ENCODE data around the gene ANKRD29. TPM values are rescaled to one million over a fixed set of nuclear protein-coding genes. Genes with fewer than 3 reads are reported as not detected.
"Not testable (repeated sequence)": the region's sequence is repeated elsewhere in the genome, so short reads cannot be mapped to it uniquely, and the experiment has no call there.

Gene ANKRD29
- total RNA-seq, 1 donor from 2014 or later: 11.9 TPM

- no peak for DNase-seq (ENCODE audit: low spot score)
These were observed 96.7 kb downstream of the ANKRD29 start for GRCh38 chr18:23565916-23566547.

- DNase-seq (ENCODE audit: low spot score): no peak
These were observed 99.2 kb downstream of the ANKRD29 start for GRCh38 chr18:23563377-23564043.

- DNase-seq (ENCODE audit: low spot score): no peak
These were observed 102.5 kb downstream of the ANKRD29 start for GRCh38 chr18:23560186-23560585.

DNA sequence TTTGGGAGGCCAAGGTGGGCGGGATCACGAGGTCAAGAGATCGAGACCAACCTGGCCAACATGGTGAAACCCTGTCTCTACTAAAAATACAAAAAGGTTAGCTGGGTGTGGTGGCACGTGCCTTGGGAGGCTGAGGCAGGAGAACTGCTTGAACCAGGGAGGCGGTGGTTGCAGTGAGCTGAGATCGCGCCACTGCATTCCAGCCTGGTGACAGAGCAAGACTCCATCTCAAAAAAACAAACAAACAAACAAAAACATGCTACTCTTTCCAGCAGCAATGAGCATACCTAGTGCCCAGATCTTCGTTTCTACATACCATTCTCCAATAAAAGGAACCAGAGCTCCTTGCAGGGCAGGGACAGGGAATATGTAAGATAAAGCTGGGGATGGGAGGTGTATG lies 105.2 kb downstream of the ANKRD29 start:
- DNase-seq (ENCODE audit: low spot score): not testable (repeated sequence)

DNA sequence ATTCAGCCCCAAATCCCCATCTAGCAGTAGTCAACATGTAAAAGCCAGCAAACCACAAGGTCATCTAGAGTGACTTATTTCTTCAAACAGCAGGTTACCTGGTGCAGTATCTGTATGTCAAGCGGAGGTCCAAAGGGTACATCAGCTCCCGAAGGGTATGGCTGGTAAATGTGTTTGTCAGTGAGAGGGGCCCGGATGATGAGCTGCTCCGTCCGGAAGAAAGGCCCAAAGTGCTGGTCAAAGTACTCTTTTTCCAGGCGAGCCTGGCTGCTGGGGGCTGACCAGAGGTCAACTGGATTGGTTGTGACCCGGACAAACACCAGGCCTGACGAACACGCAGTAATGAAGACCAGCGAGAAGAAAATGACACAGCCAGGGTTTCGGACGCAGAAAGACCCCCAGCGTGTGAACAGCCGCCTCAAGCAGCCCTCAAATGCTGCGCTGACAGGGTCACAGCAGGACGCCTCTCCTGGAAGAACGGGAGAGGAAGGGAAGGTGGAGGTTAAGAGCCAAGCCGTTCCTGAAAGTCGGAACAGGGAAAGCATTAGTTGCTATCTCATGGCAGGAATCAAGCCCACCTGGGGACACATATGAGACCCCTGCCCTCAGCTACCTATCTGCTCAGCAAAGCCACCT lies 106.4 kb downstream of the ANKRD29 start:
- no peak for DNase-seq (ENCODE audit: low spot score)

DNA sequence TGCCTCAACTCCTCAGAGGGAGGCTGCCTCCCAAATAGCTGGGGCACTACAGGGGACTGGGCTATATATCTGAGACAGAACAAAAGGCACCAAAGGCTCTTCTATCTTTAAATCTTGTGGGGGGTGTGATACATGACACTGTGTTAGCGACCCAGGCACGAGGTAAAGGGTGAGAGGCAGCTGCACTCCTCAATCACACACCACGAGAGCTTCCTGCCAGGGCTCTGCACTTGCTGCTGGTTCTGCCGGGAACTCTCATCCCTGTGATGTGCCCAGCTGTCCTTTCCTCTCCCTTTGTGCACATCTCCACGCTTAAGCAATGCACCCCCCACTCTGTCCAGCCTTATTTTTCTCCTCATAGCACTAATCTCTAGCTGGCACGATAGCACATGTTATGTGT lies 108.8 kb downstream of the ANKRD29 start:
- DNase-seq (ENCODE audit: low spot score): no peak

DNA sequence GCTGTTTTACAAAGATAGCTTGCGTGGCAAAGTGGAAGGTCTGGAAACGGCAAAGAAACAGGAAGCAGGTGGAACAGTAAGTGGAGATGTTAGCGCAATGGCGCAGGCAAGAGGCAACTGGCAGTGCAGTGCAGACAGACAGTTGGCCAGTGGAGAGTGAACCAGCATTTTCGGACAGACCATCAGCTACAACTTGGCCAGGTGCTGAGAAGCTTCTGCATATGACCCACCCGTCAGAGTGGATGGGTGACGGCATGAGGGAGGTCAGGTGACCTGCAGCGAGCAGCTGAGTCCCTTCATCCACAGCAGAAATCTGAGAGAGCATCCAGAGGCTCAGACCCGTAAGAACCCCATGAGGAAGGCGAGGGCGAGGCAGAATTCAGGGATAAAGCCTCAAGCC lies 110.2 kb downstream of the ANKRD29 start:
- DNase-seq (ENCODE audit: low spot score): no peak

DNA sequence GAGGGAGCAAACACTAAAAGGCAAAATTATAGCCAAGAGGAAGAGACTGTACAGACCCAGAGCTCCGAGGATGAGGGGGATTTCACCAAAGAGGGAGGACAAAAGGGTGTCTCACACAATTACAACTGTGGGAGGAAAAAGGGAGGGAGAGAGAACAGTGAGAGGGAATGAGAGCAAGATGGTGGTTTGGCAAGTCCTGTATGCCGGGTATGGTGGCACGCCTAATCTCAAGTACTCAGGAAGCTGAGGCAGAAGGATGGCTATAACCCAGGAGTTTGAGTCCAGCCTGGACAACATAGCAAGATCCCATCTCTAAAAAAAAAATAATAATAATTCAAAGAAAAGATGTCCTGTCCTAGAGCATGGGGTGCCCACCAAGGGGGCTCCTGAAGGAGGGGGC lies 110.7 kb downstream of the ANKRD29 start:
- DNase-seq (ENCODE audit: low spot score): no peak

DNA sequence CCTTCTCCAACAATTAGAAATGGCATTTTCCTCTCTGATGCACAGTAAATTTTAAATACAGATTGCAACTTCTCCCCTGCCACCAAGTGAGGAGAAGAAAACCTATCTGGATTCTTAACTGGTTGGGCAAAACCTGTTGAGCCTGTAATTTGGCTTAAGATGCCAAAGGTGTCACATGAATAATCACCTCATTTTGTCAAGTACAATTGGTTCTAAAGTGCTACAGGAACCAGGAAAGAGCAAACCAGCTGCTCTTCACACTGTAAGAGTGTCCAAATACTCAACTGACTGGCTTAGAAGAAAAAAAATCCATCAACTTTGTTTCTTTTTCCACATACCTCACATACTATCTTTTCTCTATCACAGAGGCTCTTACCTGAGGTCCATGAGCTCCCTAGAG lies 111.8 kb downstream of the ANKRD29 start:
- DNase-seq (ENCODE audit: low spot score): no peak

Other genes with a start within 250 kb of the ANKRD29 start
- gene RIOK3, start 209.6 kb downstream of the ANKRD29 start, total RNA-seq: 59.0 TPM
- 29.0 TPM for gene RMC1, start 159.4 kb downstream of the ANKRD29 start, total RNA-seq
- gene NPC1, start 76.4 kb downstream of the ANKRD29 start, total RNA-seq: 59.3 TPM
- 19.6 TPM for gene LAMA3, start 26.5 kb upstream of the ANKRD29 start, total RNA-seq

Measured in mesenteric fat pad (tissue), 1 donor.